ENCODE measurements around the gene DPF1. TPM values are rescaled to one million over a fixed set of nuclear protein-coding genes. Genes with fewer than 3 reads are reported as not detected.

DPF1 gene
- total RNA-seq, 1 donor from 2014 or later: 1.5 TPM

GRCh38 chr19:38216785-38217641 is 7.0 kb downstream of the DPF1 start:
- H3K4me3 ChIP-seq (ENCODE audit: low read depth, low read length): no peak overlapping the region
- no peaks in the 10 kb centered on the region for H3K27me3 ChIP-seq (ENCODE audit: control insufficient read depth, insufficient read depth, low read length)
- no peaks in the 10 kb centered on the region for H3K36me3 ChIP-seq (ENCODE audit: control insufficient read depth, insufficient read depth, low read length)
- TF ChIP-seq, protein P1, sequence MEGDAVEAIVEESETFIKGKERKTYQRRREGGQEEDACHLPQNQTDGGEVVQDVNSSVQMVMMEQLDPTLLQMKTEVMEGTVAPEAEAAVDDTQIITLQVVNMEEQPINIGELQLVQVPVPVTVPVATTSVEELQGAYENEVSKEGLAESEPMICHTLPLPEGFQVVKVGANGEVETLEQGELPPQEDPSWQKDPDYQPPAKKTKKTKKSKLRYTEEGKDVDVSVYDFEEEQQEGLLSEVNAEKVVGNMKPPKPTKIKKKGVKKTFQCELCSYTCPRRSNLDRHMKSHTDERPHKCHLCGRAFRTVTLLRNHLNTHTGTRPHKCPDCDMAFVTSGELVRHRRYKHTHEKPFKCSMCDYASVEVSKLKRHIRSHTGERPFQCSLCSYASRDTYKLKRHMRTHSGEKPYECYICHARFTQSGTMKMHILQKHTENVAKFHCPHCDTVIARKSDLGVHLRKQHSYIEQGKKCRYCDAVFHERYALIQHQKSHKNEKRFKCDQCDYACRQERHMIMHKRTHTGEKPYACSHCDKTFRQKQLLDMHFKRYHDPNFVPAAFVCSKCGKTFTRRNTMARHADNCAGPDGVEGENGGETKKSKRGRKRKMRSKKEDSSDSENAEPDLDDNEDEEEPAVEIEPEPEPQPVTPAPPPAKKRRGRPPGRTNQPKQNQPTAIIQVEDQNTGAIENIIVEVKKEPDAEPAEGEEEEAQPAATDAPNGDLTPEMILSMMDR (IDR thresholded peaks at IDR 0.05; ENCODE audit: insufficient read depth, low read length, poor library complexity, severe bottlenecking): no peak
- DNase-seq (ENCODE audit: low read depth): no peak

DNA sequence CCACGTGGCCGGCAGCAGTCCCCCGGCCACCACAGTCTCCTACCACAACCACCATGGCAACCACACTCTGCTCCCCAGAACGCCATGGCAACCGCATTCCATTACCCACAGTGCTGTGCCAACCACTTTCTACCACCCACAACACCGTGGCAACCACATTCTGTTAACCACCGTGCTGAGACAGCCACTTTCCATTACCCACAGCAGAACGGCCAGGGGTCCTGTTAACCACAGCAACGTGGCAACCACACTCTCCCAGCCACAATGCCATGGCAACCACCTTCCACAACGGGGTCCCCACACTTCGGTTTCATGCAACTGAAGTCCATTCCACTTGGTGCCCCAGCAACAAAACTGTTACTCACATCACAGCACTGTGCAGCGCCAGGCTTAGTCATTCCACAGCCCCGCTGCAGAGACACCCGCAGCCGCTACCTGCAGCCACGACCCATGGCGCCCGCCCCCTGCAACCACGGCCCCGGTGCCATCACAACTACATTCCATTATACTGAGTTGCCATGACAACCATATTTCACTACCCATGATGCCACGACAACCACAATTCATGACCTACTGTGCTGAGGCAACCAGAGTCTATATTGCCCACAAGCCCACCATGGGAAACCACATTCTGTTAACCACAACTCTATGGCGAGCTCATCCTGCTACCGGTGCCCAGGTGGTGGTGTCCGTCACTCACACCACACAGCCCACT is 10.0 kb downstream of the DPF1 start:
- peak; percentile 77 for DNase-seq (ENCODE audit: low read depth)

DNA sequence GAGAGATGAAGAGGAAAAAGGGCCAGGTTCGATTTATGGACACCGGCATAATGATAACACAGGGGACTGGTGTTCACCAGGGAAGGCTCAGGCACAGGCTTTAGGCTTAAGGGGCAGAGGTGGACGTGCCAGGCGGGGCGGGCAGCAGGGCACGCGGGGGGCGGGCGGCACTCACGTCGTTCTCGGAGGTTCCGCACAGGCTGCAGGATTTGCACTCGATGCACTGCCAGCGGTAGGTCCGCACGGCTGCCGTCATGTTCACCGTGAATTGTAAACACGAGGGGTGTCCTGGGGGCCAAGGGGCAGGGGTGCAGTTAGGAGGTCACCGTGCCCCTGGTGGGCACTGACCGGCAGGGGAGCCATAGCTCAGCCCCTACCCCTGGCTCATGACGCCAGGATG is 10.6 kb downstream of the DPF1 start:
- H3K27me3 ChIP-seq (ENCODE audit: control insufficient read depth, insufficient read depth, low read length): peaks cover 19% of the 10 kb centered on the region
- TF ChIP-seq, protein P1 (IDR thresholded peaks at IDR 0.05; ENCODE audit: insufficient read depth, low read length, poor library complexity, severe bottlenecking): no peak
- DNase-seq (ENCODE audit: low read depth): no peak
- H3K36me3 ChIP-seq (ENCODE audit: control insufficient read depth, insufficient read depth, low read length): no peaks in the 10 kb centered on the region
- no peak overlapping the region for H3K4me3 ChIP-seq (ENCODE audit: low read depth, low read length)

More for the DNA sequence above, 10.0 kb downstream of the DPF1 start:
- Histone ChIP-seq H3K36me3 (ENCODE audit: control insufficient read depth, insufficient read depth, low read length) (no peaks in the 10 kb centered on the region), H3K27me3 (ENCODE audit: control insufficient read depth, insufficient read depth, low read length) (peaks cover 19% of the 10 kb centered on the region), H3K4me3 (ENCODE audit: low read depth, low read length) (no peak overlapping the region)
- TF ChIP-seq, protein P1 (IDR thresholded peaks at IDR 0.05; ENCODE audit: insufficient read depth, low read length, poor library complexity, severe bottlenecking): no peak

DNA sequence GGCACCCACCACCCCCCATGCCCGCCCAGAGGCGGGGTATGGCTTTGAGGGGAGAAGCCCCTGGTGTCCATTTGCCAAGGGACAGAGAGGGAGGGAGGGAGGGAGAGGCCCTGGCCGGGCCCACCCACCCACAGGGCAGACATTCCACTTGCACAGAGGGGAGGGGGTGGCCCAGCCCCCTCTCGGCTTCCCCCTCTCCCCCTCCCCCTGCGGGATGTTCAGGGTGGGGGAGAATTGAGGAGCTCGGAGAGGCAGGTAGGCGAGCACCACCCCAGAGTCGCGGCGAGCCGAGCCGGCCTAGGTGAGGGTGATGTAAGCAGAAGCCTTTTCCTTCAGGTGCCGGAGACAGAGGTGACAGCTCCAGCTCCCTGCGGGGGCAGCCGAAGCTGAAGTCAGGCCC is 12.3 kb downstream of the DPF1 start:
- DNase-seq (ENCODE audit: low read depth): no peak
- Histone ChIP-seq H3K36me3 (ENCODE audit: control insufficient read depth, insufficient read depth, low read length) (no peaks in the 10 kb centered on the region), H3K27me3 (ENCODE audit: control insufficient read depth, insufficient read depth, low read length) (peaks cover 19% of the 10 kb centered on the region), H3K4me3 (ENCODE audit: low read depth, low read length) (no peak overlapping the region)
- TF ChIP-seq, protein P1 (IDR thresholded peaks at IDR 0.05; ENCODE audit: insufficient read depth, low read length, poor library complexity, severe bottlenecking): no peak

GRCh38 chr19:38211151-38211591 is 12.9 kb downstream of the DPF1 start:
- no peak for DNase-seq (ENCODE audit: low read depth)
- Histone ChIP-seq H3K27me3 (ENCODE audit: control insufficient read depth, insufficient read depth, low read length) (peaks cover 19% of the 10 kb centered on the region), H3K36me3 (ENCODE audit: control insufficient read depth, insufficient read depth, low read length) (peaks cover 2% of the 10 kb centered on the region), H3K4me3 (ENCODE audit: low read depth, low read length) (no peak overlapping the region)
- TF ChIP-seq, protein P1 (IDR thresholded peaks at IDR 0.05; ENCODE audit: insufficient read depth, low read length, poor library complexity, severe bottlenecking): peak; percentile 14
